ENCODE results near the gene ANXA5.

DNA sequence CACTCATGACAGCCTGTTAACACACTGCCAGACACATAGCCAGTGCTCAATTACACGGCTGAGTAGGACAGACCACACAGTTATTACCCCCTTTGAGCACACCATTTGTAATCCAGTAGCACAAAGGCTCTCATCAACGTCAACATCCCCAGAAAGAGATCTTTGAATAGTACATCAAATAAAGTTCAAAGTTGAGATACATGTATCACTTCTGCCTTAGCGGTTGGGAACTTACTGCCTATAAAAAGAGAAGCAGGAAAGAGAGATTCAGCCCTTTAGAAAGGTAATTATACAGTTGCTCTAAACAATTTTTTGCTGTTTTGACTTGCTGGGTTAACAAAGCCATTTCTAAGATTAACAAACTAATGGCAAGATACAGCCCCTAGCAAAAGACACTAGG, 16.2 kb downstream of the ANXA5 start:
- no peak for TF ChIP-seq CTCF (IDR thresholded peaks at IDR 0.05; ENCODE audit: insufficient read depth, low read length)
- no peak for TF ChIP-seq POLR2AphosphoS5 (IDR thresholded peaks at IDR 0.05; ENCODE audit: low read depth)
- TF ChIP-seq REST (IDR thresholded peaks at IDR 0.05; ENCODE audit: insufficient replicate concordance, low read depth): no peak
- no peak for TF ChIP-seq GABPA (IDR thresholded peaks at IDR 0.05; ENCODE audit: low read depth)
